HG03460 (cell line): Measurements from ENCODE around the gene GJB2.
"Not testable (repeated sequence)": the region's sequence is repeated elsewhere in the genome, so short reads cannot be mapped to it uniquely, and the experiment has no call there.

Experiments
- ATAC-seq: cut with Tn5 transposase; IDR thresholded peaks from one replicate; pipeline ENCODE4 v1.9.1; 2021; ENCODE audit not compliant: unreplicated experiment

Gene GJB2

DNA sequence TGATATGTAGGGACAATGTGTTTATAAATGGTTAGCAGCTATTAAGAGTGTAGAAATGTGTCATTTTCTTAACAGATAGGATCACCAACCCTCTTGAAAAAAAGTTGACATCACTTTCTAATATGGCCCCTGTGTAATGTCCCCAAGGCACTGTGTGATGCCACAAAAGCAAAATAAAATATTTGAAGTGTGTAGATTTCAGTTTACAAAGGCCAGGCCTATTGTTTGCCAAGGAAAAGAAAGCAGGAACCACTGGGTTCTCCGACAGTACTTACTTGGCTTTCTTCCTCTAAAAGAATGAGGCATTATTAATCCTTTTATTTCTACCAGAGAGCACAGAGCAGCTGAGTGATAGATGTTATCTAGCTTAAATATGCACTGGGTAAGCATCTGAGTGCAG is 21.4 kb downstream of the GJB2 start:
- no peak for ATAC-seq

GRCh38 chr13:20170921-20171320 is 21.8 kb downstream of the GJB2 start:
- ATAC-seq: no peak

- no peak for ATAC-seq
Measured at GRCh38 chr13:20168396-20168795, 24.3 kb downstream of the GJB2 start.

DNA sequence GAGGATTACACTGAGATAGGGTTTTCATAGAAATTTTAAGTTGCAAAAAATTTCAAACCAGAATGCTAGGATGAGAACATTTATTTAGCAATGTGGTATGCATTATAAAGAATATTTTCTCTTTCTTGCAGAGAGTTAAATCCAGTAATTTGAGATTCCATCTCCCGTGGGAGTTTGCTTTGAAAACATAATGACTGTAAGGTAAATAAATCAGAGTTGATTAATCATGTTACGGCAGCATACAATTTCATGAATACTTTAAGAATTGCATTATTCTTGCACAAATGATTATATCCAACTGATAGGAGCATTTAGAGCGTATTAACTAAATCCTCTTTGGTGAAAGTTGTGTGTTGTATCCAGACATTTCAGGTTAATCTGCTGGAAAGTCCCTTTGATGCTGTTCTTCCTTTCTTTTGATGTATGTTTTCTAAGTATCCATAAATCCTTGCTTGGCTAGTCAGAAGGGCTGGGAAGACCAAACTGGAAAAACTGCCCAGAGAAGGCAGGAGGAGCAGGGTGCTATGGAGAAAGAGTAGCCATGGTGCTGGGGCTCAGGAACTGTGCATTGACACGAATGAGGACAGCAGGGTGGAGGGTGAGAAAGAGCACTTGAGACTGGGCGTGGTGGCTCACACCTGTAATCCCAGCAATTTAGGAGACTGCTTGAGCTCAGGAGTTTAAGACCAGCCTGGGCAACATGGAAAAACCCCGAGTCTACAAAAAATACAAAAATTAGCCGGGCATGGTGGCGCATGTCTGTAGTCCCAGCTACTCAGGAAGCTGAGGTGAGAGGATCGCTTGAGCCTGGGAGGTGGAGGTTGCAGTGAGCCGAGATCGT is 27.1 kb downstream of the GJB2 start:
- ATAC-seq: no peak

DNA sequence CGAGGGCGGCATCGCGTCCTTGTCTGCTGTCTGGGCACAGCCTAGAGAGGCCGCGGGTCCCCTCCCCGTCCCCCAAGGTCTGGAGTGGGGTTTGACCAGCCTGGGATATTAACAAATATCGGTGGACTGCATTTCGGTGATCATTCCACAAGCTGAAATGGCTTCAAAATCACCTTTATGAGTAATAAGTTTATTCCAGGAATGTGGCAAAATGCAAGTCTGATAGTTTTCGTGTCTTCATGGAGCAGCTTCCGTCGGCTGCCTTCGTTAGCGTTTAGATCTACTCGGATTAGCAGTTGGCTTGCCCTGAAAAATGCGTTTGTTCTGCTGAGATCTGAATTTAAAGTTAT is 30.8 kb downstream of the GJB2 start:
- ATAC-seq: no peak

- ATAC-seq: peak; percentile 51
Measured at GRCh38 chr13:20161275-20161950, 31.3 kb downstream of the GJB2 start.

DNA sequence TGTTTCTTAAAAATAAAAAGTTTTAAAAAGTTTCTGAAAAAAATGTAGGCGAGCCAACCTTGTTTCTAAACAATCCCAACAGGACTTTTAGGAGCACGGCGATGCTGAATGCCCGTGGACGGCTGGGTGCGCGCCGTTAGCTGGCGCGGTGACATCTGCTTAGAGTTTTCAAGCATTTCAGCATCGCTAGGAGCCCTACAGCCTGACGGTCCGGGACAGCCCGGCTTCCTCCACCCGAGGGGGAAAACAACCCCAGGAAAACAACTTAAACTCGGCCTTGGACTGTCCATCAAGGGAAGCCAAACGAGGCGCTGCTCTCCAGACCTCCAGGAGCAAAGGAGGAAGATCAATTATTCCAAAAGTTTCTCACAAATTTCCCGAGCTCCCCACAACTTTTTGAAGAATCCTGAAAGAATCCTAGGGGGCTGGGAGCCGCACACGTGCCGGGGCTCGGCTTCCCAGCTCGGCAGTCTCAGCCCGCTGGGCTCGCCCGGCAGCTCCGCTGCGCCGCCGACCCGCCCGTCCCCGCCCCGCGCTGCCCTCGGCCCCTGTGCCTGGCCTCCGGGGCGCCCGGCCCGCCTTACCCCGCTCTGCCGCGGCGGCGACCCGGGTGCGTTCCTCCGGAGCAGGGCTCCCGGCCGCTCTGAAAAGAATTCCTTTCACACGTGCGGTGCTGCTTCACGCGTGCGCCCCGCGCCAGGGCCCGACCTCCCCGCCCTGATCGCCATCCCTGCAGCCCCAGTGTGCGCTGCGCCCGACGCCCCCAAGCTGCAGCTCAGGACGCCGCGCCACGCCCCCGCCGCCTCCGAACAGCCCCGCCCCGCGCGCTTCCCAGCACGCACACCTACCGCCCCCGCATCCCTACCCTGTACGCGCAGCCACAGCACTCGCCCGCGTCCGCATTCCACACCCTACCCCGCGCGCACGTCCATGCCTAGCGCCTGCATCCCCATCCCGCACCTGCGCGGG is 32.1 kb downstream of the GJB2 start, which contains the start of gene GJA3:
Gene GJA3, minus strand, starts transcription at position 747 of the 969 bp plus-strand sequence. CDS start 17,764 bp downstream, outside the sequence.
- ATAC-seq: peak; percentile 67

- no peak for ATAC-seq
Measured at GRCh38 chr13:20159646-20160305, 33.0 kb downstream of the GJB2 start.

DNA sequence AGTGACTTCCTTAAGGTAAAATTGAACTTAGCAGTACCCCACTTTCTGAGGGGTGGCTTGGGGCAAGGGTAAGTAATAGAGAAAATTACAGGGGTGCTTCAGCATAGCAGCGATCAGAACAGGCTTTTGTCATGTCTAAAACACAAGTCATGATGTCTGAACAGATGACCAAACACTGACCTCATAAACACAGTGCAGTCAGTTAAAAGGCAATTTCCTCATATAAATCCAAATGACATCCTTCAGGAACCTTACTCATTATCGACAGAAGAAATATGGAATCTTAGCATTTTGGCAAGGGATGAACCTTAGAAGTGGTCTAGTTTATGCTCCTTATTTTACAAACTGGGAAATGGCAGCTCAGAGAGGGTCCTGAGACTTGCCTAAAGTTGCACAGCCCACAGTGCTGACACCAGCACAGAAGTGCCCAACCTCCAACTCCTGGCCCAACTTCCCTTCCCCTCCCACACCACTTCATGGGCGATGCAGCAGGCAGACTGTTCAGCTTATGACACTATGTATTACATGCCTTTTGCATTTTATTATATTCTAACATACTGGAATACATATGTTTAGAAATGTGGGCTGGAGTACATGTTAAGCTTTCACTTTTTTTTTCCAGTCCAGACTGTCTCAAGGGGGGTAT is 35.5 kb downstream of the GJB2 start:
- no peak for ATAC-seq

DNA sequence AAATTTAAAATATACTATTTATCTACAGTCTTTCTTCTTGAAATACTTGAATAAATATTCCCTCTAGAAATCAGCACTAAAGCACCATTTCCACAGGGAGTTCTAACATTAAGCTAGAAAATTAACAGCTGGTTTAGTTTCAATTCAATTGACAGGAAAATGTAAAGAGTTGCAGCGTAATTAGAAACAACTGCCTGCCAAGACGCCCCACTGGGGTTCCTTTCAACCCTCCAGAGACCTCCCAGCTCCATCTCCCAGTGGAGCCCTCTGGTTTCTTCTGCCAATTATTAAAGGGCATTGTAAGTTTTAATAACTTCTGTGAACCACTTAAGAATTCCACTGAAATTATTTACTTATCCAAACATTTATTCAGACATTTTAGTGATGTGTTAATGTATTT is 36.0 kb downstream of the GJB2 start:
- no peak for ATAC-seq

GRCh38 chr13:20153290-20153689 is 39.4 kb downstream of the GJB2 start:
- not testable (repeated sequence) for ATAC-seq

GRCh38 chr13:20151612-20152011 is 41.1 kb downstream of the GJB2 start:
- no peak for ATAC-seq

- no peak for ATAC-seq
Measured at GRCh38 chr13:20151016-20151415, 41.7 kb downstream of the GJB2 start.

DNA sequence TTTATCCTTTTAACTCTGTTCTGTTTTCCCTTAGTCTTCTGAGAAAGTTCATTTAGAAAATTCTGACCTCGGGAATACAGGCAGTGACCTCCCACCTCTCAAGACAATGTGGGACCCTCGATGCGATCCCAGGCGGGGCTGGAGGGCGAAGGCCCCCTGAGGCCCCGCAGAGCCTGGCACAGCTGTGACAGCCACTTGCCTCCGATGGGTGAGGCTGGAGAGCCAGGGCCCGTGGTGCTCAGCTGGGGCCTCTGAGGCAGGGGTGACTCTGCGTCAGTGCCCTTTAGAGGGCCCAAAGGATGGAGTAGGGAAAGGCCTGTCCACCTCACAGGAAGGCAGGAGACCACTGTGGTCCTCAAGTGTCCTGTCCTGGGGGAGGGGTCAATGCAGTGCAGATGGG is 42.2 kb downstream of the GJB2 start:
- ATAC-seq: no peak

DNA sequence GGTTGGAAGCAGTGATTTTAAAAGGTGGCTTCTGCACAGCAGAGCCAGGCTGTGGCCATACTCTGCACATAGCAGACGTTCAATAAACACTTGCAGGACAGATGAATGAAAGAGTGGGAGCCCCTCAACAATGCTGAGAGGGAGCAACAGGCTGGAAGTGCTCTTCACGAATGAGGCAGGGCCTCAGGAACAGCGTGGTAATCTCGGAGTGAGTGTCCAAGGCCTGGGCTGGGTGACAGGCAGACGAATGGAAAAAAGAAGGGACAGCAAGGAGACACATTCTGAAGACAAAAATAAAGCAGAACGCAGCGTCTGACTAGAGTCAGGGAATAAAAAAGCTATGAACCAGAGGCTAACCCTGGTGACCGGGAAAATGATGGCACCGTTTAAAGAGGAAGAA is 43.0 kb downstream of the GJB2 start:
- no peak for ATAC-seq

DNA sequence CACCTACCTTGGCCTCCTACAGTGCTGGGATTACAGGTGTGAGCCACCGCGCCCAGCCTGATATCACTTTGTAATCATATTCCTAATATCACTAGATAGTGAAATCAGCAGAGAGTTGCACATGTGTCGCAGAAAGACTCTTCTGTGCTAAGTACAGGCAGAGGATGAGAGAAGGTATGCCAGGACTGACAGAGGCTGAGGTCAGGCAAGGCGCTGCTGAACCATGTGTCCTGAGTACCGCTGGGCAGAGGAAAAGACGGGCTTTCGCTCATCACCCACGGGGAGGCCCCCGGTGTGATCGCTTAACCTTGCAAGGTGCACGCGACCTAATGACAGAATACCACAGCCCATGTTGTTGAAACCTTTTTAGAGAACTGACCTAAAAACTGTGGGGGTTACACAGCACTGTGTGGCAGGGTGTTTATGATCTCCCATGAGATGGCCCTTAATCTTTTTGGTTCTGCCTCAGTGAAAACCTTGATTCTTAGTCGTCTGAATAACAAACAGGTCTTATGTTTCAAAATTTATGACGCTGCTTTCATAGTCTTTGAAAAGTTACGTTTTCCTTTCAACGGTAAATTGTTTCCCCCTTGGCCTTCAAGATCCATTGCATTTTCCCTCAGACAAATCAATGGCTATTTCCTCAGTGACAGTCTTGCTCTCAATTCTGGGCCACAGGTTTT is 44.1 kb downstream of the GJB2 start:
- no peak for ATAC-seq

DNA sequence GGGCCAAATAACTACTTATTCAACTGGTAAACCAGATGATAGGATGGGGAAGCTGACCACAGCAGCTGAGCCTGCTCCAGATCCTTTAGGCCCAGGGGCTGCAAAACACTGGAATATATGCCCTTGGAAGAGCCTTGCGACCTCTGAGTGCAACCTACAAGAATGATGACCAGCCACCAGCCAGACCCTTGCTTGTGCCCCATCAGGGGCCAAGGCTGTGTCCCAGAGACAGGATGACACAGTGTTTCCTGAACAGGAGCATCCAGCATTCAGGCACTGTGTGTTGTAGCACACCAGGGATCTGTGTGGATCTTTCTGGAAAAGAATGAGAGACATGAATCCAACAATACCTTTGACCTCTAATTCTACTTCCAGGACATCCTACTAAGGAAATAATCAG is 46.4 kb downstream of the GJB2 start:
- no peak for ATAC-seq

- no peak for ATAC-seq
Measured at GRCh38 chr13:20145521-20145920, 47.2 kb downstream of the GJB2 start.

DNA sequence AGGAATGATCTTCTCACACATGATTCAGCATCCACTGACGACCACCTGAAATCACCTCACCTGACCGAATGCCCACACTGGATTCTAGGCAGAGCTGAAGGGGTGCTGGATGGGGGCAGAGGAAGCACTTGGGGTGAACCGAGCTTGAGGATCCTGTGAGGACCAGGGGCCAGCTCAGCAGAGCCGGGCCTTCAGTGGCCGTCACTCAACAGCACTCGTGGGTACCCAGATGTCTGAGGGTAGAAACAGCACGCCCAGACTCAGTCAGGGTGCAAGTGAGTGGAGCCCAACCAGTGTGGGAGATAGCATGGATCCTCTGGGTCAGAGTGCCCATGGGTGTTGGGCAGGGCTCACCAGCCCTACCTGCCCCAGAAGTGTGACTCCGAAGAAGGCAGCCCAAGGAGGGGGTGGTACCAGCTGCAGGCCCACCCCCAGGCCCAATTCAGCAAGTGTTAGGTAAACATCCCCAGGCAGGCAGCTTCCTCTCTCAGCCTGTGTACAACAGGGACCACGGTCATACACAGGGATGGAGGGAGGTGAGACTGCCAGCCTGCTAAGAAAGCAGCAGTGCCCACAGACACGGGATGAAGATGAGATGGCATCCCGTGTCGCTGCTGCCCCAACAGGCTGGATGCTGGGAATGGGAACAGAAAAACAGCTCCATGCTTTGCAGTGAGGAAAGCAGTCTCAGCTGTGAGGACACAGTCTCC is 48.4 kb downstream of the GJB2 start:
- ATAC-seq: no peak
